ENCODE measurements around the gene ARSA.

DNA sequence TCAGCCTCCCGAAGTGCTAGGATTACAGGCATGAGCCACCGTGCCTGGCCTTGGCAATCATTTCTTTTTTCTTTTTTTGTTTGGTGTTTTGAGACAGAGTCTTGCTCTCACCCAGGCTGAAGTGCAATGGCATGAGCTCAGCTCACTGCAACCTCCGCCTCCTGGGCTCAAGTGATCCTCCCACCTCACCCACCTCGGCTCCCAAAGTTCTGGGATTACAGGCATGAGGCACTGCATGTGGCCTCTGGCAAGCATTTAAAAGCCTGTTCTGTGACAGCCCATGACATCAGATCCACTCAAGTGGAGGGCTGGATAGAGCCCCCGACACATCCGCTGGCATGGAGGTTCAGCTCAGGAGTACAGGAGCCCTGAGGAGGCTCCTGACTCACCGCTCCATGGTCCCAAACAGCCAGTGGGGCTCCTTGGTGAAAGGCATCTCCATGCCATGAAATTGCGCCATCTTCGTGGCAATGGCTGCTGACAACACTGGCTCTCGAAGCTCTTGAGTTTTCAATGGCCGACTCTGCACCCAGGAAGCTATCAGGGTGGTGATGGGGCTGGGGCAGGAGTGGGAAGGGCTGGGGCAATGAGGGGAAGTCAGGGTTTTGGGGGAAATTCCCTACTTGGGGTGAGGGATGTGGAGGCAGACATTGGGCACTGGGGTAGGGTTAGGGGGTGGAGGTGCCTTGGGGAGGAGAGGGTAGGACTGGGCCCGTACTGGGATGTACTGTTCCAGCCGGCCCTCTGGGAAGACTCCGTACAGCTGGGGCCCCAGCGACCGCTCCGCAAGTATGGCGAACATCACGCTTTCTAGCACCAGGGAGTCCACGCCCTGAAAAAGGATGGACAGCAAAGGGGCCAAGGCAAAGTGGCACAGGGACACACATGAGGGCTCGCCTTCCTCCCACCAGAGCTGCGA lies 46.7 kb downstream of the ARSA start:
- TF ChIP-seq POLR2A (IDR thresholded peaks at IDR 0.05) = no peak
- TF ChIP-seq CTCF (IDR thresholded peaks at IDR 0.05 in 4 of 5, conservative IDR thresholded peaks at IDR 0.05 in 1 of 5) = no peak
